Aorta (tissue), 5 donors: ENCODE results near the gene TFF1. TPM values are rescaled to one million over a fixed set of nuclear protein-coding genes. Genes with fewer than 3 reads are reported as not detected.

Source experiments
- ATAC-seq: fragments of 200-7000 bp; cut with Tn5 transposase; one replicate; pipeline ENCODE4 v1.9.1; 2022; ENCODE audit warnings: moderate library complexity; ENCODE audit not compliant: low FRiP score
- DNase-seq, 2 donors: peaks; one replicate each; pipeline ENCODE4 v3.0.0-alpha.2; 2020
- H3K27ac ChIP-seq, 2 donors: one replicate each; pipeline ENCODE4 v1.5.1; 2013; ENCODE audit warnings: low read length in 2 of 2, mild to moderate bottlenecking in 2 of 2, moderate library complexity in 2 of 2, control low read depth in 1 of 2, inconsistent platforms in 1 of 2, low read depth in 1 of 2
- H3K27me3 ChIP-seq, 2 donors: one replicate each; pipeline ENCODE4 v1.6.1; 2013; ENCODE audit warnings: control low read depth in 1 of 2, low read length in 1 of 2, mild to moderate bottlenecking in 1 of 2, moderate library complexity in 1 of 2; ENCODE audit not compliant: insufficient read depth in 2 of 2, control insufficient read depth in 1 of 2
- H3K36me3 ChIP-seq, 2 donors: one replicate each; pipeline ENCODE4 v1.6.1; 2013; ENCODE audit warnings: control low read depth in 1 of 2, low read length in 1 of 2, mild to moderate bottlenecking in 1 of 2; ENCODE audit not compliant: insufficient read depth in 2 of 2, control insufficient read depth in 1 of 2
- H3K4me1 ChIP-seq, 2 donors: one replicate each; pipeline ENCODE4 v1.6.1; 2013; ENCODE audit warnings: low read length in 2 of 2, control low read depth in 1 of 2, mild to moderate bottlenecking in 1 of 2, moderate library complexity in 1 of 2; ENCODE audit not compliant: insufficient read depth in 2 of 2, control insufficient read depth in 1 of 2
- H3K4me3 ChIP-seq, 2 donors: one replicate each; pipeline ENCODE4 v1.5.1; 2013; ENCODE audit warnings: low read length in 2 of 2, control low read depth in 1 of 2, mild to moderate bottlenecking in 1 of 2
- H3K9me3 ChIP-seq: one replicate; pipeline ENCODE4 v1.6.1; 2013; ENCODE audit warnings: mild to moderate bottlenecking, low read length; ENCODE audit not compliant: control insufficient read depth
- WGBS, 2 donors: extraction: QIAGEN DNeasy Blood & Tissue Kit; methylation state at CpG; one replicate each; pipeline ENCODE4 v1.1.7; 2013; 5-methylcytosine and 5-hydroxymethylcytosine counted together
- intact Hi-C, 2 donors: fragments of 100-400 bp; cut with DNase I; formaldehyde crosslinking; loops; one replicate each; pipeline versions ENCODE4 v1.14.2 to v1.15.0; 2022
- polyA plus RNA-seq, 2 donors: library from polyadenylated mRNA; stranded (reverse); fragments of 200-250 nt; gene quantifications; one replicate each; pipeline ENCODE4 v1.2.3, GENCODE V29; 2013
- total RNA-seq, 2 donors: library from RNA; stranded (reverse); fragmentation: NEBNext Ultra II Directional; extraction: Animal tissue kit (Norgen Biotek cat#: 25700); gene quantifications; one replicate each; pipeline ENCODE4 v1.2.1, GENCODE V29; 2021
- donor health status: healthy with polysubstance abuse.
- donor health status: Bipolar disorder and iron deficiency.
- donor health status: DM: no; HTN: no; CAD: no.
- donor health status: DM: no; HTN: no; CAD: no.
- donor health status: DM: yes; HTN: yes; CAD: no.

TFF1 gene
- total and polyA plus RNA-seq, 4 donors = 7.6 to 32.4 TPM; not detected in 2

DNA sequence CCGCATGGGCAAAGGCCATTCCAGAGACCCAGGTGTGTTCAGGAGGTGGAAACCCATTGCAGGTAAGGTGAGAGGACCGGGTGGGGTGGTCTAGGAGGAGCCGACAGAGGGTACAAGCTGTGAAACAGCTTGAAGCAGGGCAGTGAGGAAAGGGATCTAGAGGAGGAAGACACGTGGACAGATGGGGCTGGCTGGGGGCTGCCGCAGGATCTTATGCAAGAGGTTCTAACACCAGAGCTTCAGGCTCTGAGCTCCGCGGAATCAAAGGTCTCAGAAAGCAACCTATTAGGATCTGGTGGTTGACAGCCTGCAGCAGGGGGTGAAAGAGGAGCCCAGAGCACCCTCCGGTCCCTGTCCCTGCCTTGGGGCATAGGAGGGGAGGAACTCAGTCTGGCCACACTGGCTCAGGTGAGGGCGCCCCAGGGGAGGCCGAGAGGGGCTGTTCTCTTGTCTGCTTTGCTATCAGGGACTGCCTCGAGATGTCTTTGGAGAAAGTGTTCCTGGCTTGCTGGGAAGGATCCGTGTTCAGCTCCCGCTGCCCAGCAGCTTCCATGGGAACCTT, 1.9 kb downstream of the TFF1 start:
- no peak overlapping the region for H3K4me3 ChIP-seq
- 75 to 78% methylated on average over 13 of the region's 13 CpGs for WGBS, 2 donors
- intact Hi-C loops = no loop called here
- H3K27me3 ChIP-seq = no peaks in the 10 kb centered on the region
- no peaks in the 10 kb centered on the region for H3K4me1 ChIP-seq
- peaks cover 3% of the 10 kb centered on the region for H3K9me3 ChIP-seq
- DNase-seq = no peak
- no peak overlapping the region for H3K27ac ChIP-seq
- no peak for ATAC-seq
- no peaks in the 10 kb centered on the region for H3K36me3 ChIP-seq

DNA sequence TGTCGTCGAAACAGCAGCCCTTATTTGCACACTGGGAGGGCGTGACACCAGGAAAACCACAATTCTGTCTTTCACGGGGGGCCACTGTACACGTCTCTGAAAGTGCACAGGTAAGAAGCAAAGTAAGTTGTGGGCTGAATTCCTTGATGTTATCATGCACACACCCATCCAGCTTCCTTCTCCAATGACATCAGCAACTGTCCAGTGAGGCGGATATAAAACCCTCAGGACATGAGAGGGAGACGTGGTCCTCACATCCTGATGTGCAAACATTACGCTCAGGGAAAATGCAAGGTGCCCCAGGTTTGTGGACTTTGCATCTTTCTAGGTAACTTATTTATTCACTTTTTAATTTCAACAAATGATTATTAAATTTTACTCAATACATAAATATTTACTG, 3.0 kb downstream of the TFF1 start:
- Histone ChIP-seq H3K4me1 (no peaks in the 10 kb centered on the region), H3K4me3 (no peak overlapping the region), H3K27ac (no peak overlapping the region), H3K9me3 (peaks cover 5% of the 10 kb centered on the region), H3K36me3 (no peaks in the 10 kb centered on the region), H3K27me3 (no peaks in the 10 kb centered on the region)
- intact Hi-C loops = no loop called here
- no peak for DNase-seq
- ATAC-seq = no peak
- WGBS, 2 donors = 79% methylated on average over 8 of the region's 8 CpGs

DNA sequence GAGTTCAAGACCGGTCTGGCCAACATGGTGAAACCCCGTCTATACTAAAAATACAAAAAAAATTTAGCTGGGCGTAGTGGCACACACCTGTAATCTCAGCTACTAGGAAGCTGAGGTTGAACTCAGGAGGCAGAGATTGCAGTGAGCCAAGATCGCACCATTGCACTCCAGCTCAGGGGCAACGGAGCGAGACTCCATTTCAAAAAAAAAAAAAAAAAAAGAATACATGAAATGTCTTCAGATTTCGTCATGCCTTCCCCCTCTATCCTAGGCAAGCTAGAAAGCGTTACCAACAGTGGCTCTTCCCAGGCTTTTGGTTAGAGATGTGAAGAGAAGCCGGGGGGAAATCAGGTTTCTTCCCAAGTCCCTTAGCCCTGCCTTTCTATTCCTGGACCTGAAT, 3.6 kb downstream of the TFF1 start:
- Histone ChIP-seq H3K36me3 (no peaks in the 10 kb centered on the region), H3K4me3 (no peak overlapping the region), H3K4me1 (no peaks in the 10 kb centered on the region), H3K9me3 (peaks cover 5% of the 10 kb centered on the region), H3K27me3 (no peaks in the 10 kb centered on the region), H3K27ac (no peak overlapping the region)
- ATAC-seq (no peak), DNase-seq (no peak)
- 67 to 73% methylated on average over 8 to 9 of the region's 9 CpGs for WGBS, 2 donors
- intact Hi-C loops = no loop called here

DNA sequence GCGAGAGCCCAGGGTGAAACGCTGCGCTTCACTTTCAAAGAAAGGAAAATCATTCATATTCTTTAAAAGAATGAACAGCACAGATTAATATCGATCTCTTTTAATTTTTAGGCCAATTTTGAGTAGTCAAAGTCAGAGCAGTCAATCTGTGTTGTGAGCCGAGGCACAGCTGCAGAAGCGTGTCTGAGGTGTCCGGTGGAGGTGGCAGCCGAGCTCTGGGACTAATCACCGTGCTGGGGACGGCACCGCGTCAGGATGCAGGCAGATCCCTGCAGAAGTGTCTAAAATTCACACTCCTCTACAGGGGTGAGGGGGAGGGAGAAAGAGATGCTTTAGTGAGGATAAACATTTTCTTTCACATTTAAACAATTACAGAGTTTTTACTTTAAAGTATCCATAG, 4.1 kb downstream of the TFF1 start:
- Histone ChIP-seq H3K27me3 (no peaks in the 10 kb centered on the region), H3K4me3 (no peak overlapping the region), H3K9me3 (peaks cover 6% of the 10 kb centered on the region), H3K27ac (no peak overlapping the region), H3K36me3 (no peaks in the 10 kb centered on the region), H3K4me1 (no peaks in the 10 kb centered on the region)
- WGBS, 2 donors = 61 to 70% methylated on average over 12 of the region's 12 CpGs
- DNase-seq = no peak
- no peak for ATAC-seq
- intact Hi-C loops = no loop called here

DNA sequence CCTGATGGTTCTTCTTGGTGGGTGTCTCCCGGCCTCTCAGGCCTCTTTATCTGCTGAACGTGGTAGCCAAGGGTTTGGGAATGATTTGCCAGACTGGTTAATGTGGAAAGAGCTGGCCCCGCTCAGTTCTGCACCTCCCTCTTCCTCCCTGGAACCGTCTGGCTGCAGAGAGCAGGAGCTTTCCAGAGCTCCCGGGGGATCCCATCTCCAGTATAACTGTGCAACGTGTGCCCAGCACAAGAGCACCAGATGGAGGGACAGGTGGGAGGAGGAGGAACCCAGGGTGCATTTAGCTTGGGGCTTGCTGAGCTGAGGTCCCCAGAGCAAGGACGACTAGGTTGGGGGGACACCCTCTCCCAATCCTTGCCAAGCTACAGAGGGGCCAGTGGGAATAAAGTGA, 5.0 kb downstream of the TFF1 start:
- intact Hi-C loops = no loop called here
- no peaks in the 10 kb centered on the region for H3K4me1 ChIP-seq

DNA sequence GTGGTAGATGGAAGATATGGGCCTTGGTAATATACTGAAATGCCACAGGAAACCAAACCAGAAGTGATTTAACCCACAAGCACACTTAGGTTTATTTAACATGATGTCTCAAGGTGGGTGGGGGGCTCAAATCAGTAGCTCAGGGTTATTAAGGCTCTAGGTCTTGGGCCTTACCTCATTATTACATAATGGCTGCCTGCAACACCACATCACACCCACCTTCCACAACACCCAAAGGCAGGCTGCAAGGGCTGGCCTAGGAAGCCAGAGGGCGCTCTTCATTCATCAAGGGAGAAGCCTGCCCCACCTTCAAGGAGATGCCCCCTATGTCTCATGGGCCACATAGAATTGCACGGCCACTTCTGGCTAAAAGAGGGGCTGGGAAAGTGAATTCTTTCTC, 6.0 kb downstream of the TFF1 start:
- no peak overlapping the region for H3K27ac ChIP-seq
- H3K4me1 ChIP-seq = no peaks in the 10 kb centered on the region
- WGBS, 2 donors = 60 to 71% methylated on average over 2 of the region's 2 CpGs
- ATAC-seq (no peak), DNase-seq (peak in 1 of 2 donors; percentile 16)
- intact Hi-C loops = no loop called here
- H3K9me3 ChIP-seq = peaks cover 6% of the 10 kb centered on the region
- no peaks in the 10 kb centered on the region for H3K36me3 ChIP-seq
- H3K4me3 ChIP-seq = no peak overlapping the region
- H3K27me3 ChIP-seq = no peaks in the 10 kb centered on the region

More for the DNA sequence above, 5.0 kb downstream of the TFF1 start:
- H3K36me3 ChIP-seq = no peaks in the 10 kb centered on the region
- peak in 1 of 2 donors; percentile 27 for DNase-seq
- H3K9me3 ChIP-seq = peaks cover 6% of the 10 kb centered on the region
- 31 to 38% methylated on average over 7 of the region's 7 CpGs for WGBS, 2 donors
- no peak for ATAC-seq
- no peak overlapping the region for H3K27ac ChIP-seq
- H3K4me3 ChIP-seq = no peak overlapping the region
- H3K27me3 ChIP-seq = no peaks in the 10 kb centered on the region

DNA sequence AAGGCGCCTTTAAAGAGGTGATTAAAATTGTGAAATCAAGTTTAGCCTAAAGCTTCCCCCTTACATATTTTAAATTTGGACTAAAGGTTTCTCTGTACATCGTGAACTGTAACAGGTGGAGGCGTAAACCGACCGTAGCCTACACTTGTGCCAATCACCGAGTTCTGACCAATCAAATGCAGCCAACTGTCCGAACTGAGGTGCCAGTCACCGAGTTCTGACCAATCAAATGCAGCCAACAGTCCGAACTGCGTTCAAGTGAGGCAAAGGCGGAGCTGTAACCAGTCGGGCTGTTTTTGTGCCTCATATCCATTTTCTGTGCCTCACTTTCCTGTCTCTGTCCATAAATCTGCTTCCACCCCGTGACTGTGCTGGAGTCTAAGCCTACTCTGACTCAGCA, 7.4 kb downstream of the TFF1 start:
- WGBS, 2 donors = 80 to 84% methylated on average over 13 of the region's 13 CpGs
- Histone ChIP-seq H3K9me3 (peaks cover 6% of the 10 kb centered on the region), H3K27ac (no peak overlapping the region), H3K36me3 (no peaks in the 10 kb centered on the region), H3K4me1 (no peaks in the 10 kb centered on the region), H3K4me3 (no peak overlapping the region), H3K27me3 (no peaks in the 10 kb centered on the region)
- DNase-seq (peak in 1 of 2 donors; percentile 24), ATAC-seq (no peak)
- intact Hi-C loops = no loop called here

DNA sequence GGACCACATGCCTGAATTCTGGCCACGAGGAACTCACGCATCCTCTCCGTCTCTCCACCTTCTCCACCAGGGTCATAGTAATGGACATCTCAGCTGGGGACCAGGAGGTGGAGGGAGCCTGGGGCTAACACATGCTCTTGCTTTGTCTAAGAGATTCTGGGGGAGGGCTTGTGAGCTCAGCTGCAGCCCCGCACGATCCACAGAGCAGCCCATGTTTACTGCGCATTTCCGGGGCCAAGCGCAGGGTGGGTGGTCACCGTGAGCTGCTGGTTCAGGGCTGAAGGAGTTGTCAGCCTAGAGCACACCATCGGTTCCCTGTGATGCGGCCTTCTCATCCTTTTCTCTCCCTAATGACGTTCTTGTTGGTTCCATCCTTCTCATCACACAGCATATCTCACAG, 8.1 kb downstream of the TFF1 start:
- no peaks in the 10 kb centered on the region for H3K4me1 ChIP-seq
- peaks cover 8% of the 10 kb centered on the region for H3K9me3 ChIP-seq
- ATAC-seq (no peak), DNase-seq (peak in 1 of 2 donors; percentile 56)
- H3K4me3 ChIP-seq = no peak overlapping the region
- no peak overlapping the region for H3K27ac ChIP-seq
- WGBS, 2 donors = 88 to 92% methylated on average over 12 of the region's 12 CpGs
- H3K36me3 ChIP-seq = no peaks in the 10 kb centered on the region
- intact Hi-C loops = no loop called here
- H3K27me3 ChIP-seq = no peaks in the 10 kb centered on the region

DNA sequence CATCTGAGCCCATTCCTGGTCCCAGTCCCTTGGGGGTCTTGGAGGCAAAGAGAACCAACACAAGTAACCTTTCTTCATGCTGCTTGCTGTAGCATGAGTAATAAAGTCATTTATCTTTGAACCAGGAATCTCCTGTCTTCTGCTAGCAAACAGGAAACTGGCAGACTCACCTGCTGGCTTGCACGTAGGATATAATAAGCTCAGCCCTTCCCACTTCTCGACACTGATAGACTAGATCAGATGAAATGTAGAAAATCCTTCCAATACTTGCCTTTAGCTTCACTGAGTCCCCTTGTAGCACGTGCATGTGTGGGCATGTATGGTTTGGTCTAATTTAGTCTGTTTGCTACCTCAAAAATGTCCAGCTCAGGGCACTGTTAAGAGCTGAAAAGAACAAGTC, 9.0 kb downstream of the TFF1 start:
- H3K9me3 ChIP-seq = peaks cover 8% of the 10 kb centered on the region
- no peak for DNase-seq
- 62 to 76% methylated on average over 3 of the region's 3 CpGs for WGBS, 2 donors

More for the DNA sequence above, 9.0 kb downstream of the TFF1 start:
- no peaks in the 10 kb centered on the region for H3K27me3 ChIP-seq
- ATAC-seq = no peak
- intact Hi-C loops = no loop called here
- no peaks in the 10 kb centered on the region for H3K4me1 ChIP-seq
- no peaks in the 10 kb centered on the region for H3K36me3 ChIP-seq
- H3K27ac ChIP-seq = no peak overlapping the region
- no peak overlapping the region for H3K4me3 ChIP-seq
